ENCODE results near the gene TRPC4AP.
"Not testable (repeated sequence)": the region's sequence is repeated elsewhere in the genome, so short reads cannot be mapped to it uniquely, and the experiment has no call there.

Gene TRPC4AP

DNA sequence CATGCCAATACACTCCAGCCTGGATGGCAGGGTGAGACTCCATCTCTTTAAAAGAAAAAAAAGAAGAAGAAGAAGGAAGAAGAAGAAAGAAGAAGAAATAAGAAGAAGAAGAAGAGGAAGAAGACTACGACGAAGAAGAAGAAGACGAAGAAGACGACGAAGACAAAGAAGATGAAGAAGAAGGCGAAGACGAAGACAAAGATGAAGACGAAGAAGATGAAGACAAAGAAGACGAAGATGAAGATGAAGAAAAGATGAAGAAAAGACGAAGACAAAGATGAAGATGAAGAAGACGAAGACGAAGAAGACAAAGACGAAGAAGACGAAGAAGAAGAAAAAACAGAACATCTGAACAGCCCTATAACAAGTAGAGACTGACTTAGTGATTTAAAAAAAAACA is 33.0 kb downstream of the TRPC4AP start:
- Histone ChIP-seq H3K4me1 (ENCODE audit: control insufficient read depth, insufficient read depth, low read length, poor library complexity, severe bottlenecking) (peaks cover 7% of the 10 kb centered on the region), H3K4me3 (ENCODE audit: insufficient read depth, low read depth, low read length, poor library complexity, severe bottlenecking) (no peak overlapping the region), H3K9me3 (ENCODE audit: control insufficient read depth, low read length) (no peaks in the 10 kb centered on the region), H3K27ac (ENCODE audit: insufficient read depth, low read length, poor library complexity, severe bottlenecking) (no peak overlapping the region), H3K36me3 (ENCODE audit: control insufficient read depth, insufficient read depth, low read length) (no peaks in the 10 kb centered on the region), H3K27me3 (replicated peaks; ENCODE audit: control insufficient read depth, insufficient read depth, low read length, poor library complexity, severe bottlenecking) (no peaks in the 10 kb centered on the region)
- DNase-seq: no peak

- no peaks in the 10 kb centered on the region for H3K36me3 ChIP-seq (ENCODE audit: control insufficient read depth, insufficient read depth, low read length)
- H3K4me3 ChIP-seq (ENCODE audit: insufficient read depth, low read depth, low read length, poor library complexity, severe bottlenecking): no peak overlapping the region
- H3K27ac ChIP-seq (ENCODE audit: insufficient read depth, low read length, poor library complexity, severe bottlenecking): no peak overlapping the region
- H3K27me3 ChIP-seq (replicated peaks; ENCODE audit: control insufficient read depth, insufficient read depth, low read length, poor library complexity, severe bottlenecking): no peaks in the 10 kb centered on the region
- H3K4me1 ChIP-seq (ENCODE audit: control insufficient read depth, insufficient read depth, low read length, poor library complexity, severe bottlenecking): peaks cover 7% of the 10 kb centered on the region
- no peak for DNase-seq
- H3K9me3 ChIP-seq (ENCODE audit: control insufficient read depth, low read length): no peaks in the 10 kb centered on the region
Measured at GRCh38 chr20:35059110-35059509, 33.5 kb downstream of the TRPC4AP start.

DNA sequence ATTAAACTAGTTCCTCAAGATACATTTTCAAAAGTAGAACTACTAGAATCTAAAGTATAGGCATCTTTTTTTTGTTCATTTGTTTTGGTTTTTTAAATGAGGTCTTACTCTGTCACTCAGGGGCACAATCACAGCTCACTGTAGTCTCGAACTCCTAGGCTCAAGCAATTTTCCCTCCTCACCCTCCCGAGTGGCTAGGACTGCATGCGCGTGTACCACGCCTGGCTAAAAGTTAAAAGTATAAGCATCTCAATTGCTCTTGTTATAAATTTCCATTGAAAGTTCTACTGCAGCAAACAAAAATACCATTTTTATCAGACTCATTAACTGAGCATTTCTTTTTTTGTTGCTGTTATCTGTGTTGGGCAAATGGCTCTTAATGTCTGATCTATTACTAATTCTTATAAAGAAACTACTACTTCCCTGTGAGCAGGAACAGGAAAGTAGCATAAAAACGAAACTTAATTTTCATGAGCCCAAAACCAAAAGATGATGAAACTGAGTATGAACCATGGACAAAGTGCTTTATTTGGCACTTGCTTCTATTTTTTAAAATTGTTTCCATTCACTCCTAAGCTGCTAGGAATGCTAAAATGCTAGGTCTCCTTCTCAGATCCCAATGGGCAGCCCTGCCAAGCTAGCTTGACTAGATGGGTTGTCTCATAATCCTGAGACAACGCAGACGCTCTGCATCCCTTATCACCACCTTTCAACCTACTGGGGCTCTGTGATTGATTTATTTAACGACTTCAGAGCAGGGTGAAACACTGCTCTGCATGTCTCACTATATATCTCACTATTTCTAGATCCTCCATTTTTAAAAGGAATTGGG is 36.9 kb downstream of the TRPC4AP start:
- DNase-seq: no peak
- Histone ChIP-seq H3K4me1 (ENCODE audit: control insufficient read depth, insufficient read depth, low read length, poor library complexity, severe bottlenecking) (no peaks in the 10 kb centered on the region), H3K9me3 (ENCODE audit: control insufficient read depth, low read length) (no peaks in the 10 kb centered on the region), H3K4me3 (ENCODE audit: insufficient read depth, low read depth, low read length, poor library complexity, severe bottlenecking) (no peak overlapping the region), H3K36me3 (ENCODE audit: control insufficient read depth, insufficient read depth, low read length) (peaks cover 5% of the 10 kb centered on the region), H3K27ac (ENCODE audit: insufficient read depth, low read length, poor library complexity, severe bottlenecking) (no peak overlapping the region), H3K27me3 (replicated peaks; ENCODE audit: control insufficient read depth, insufficient read depth, low read length, poor library complexity, severe bottlenecking) (no peaks in the 10 kb centered on the region)

DNA sequence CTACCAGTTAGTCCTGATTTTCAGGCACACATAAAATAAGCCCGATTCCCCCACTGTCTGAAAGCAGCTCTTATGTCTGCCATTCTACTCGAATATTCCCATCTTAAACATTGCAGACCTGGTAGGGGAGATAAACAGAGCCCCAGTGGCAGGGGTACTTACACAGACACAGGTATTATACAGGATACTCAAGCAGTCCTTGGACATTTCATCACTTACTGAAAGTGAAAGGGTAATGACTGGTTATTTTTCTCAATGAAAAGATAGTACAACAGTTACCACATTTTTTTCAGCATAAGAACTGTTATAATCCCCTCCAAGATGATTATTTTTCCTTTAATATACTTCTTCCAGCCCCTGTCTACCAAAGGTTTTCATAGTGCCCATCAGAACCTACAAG is 37.8 kb downstream of the TRPC4AP start:
- H3K4me3 ChIP-seq (ENCODE audit: insufficient read depth, low read depth, low read length, poor library complexity, severe bottlenecking): no peak overlapping the region
- DNase-seq: no peak
- H3K27me3 ChIP-seq (replicated peaks; ENCODE audit: control insufficient read depth, insufficient read depth, low read length, poor library complexity, severe bottlenecking): no peaks in the 10 kb centered on the region
- no peaks in the 10 kb centered on the region for H3K4me1 ChIP-seq (ENCODE audit: control insufficient read depth, insufficient read depth, low read length, poor library complexity, severe bottlenecking)
- H3K9me3 ChIP-seq (ENCODE audit: control insufficient read depth, low read length): no peaks in the 10 kb centered on the region
- no peak overlapping the region for H3K27ac ChIP-seq (ENCODE audit: insufficient read depth, low read length, poor library complexity, severe bottlenecking)
- H3K36me3 ChIP-seq (ENCODE audit: control insufficient read depth, insufficient read depth, low read length): peaks cover 8% of the 10 kb centered on the region

GRCh38 chr20:35052616-35053015 is 40.0 kb downstream of the TRPC4AP start:
- not testable (repeated sequence) for H3K9me3 ChIP-seq (ENCODE audit: control insufficient read depth, low read length); DNase-seq; H3K27ac ChIP-seq (ENCODE audit: insufficient read depth, low read length, poor library complexity, severe bottlenecking); H3K27me3 ChIP-seq (replicated peaks; ENCODE audit: control insufficient read depth, insufficient read depth, low read length, poor library complexity, severe bottlenecking); H3K4me3 ChIP-seq (ENCODE audit: insufficient read depth, low read depth, low read length, poor library complexity, severe bottlenecking); H3K4me1 ChIP-seq (ENCODE audit: control insufficient read depth, insufficient read depth, low read length, poor library complexity, severe bottlenecking)
- peaks cover 28% of the 10 kb centered on the region for H3K36me3 ChIP-seq (ENCODE audit: control insufficient read depth, insufficient read depth, low read length)

GRCh38 chr20:35049776-35050352 is 42.7 kb downstream of the TRPC4AP start:
- H3K27me3 ChIP-seq (replicated peaks; ENCODE audit: control insufficient read depth, insufficient read depth, low read length, poor library complexity, severe bottlenecking): no peaks in the 10 kb centered on the region
- no peak overlapping the region for H3K4me3 ChIP-seq (ENCODE audit: insufficient read depth, low read depth, low read length, poor library complexity, severe bottlenecking)
- H3K4me1 ChIP-seq (ENCODE audit: control insufficient read depth, insufficient read depth, low read length, poor library complexity, severe bottlenecking): no peaks in the 10 kb centered on the region
- no peaks in the 10 kb centered on the region for H3K9me3 ChIP-seq (ENCODE audit: control insufficient read depth, low read length)
- peaks cover 35% of the 10 kb centered on the region for H3K36me3 ChIP-seq (ENCODE audit: control insufficient read depth, insufficient read depth, low read length)
- H3K27ac ChIP-seq (ENCODE audit: insufficient read depth, low read length, poor library complexity, severe bottlenecking): no peak overlapping the region
- no peak for DNase-seq

- peaks cover 45% of the 10 kb centered on the region for H3K36me3 ChIP-seq (ENCODE audit: control insufficient read depth, insufficient read depth, low read length)
- no peaks in the 10 kb centered on the region for H3K9me3 ChIP-seq (ENCODE audit: control insufficient read depth, low read length)
- H3K27me3 ChIP-seq (replicated peaks; ENCODE audit: control insufficient read depth, insufficient read depth, low read length, poor library complexity, severe bottlenecking): no peaks in the 10 kb centered on the region
- no peak for DNase-seq
- H3K4me1 ChIP-seq (ENCODE audit: control insufficient read depth, insufficient read depth, low read length, poor library complexity, severe bottlenecking): no peaks in the 10 kb centered on the region
- H3K27ac ChIP-seq (ENCODE audit: insufficient read depth, low read length, poor library complexity, severe bottlenecking): no peak overlapping the region
- H3K4me3 ChIP-seq (ENCODE audit: insufficient read depth, low read depth, low read length, poor library complexity, severe bottlenecking): no peak overlapping the region
Measured at GRCh38 chr20:35048739-35049138, 43.9 kb downstream of the TRPC4AP start.

DNA sequence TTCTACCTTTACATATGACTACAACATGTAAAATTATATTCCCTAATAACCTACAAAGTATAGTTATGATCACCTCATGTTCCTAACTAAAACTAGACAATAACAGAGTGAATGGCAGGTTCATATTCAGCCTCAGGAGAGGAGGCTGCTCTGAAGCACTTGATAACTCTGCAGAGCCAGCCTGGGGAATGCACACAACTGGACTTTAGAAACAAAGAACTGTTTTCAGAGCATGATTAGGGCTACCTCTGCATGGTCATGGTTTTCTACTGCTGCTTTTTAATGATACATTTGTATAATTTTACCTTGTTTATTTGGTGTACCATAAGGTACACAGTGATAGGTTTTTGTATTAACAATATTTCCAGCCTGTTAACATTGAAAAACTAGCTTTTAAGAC is 50.3 kb downstream of the TRPC4AP start:
- H3K27me3 ChIP-seq (replicated peaks; ENCODE audit: control insufficient read depth, insufficient read depth, low read length, poor library complexity, severe bottlenecking): no peaks in the 10 kb centered on the region
- H3K9me3 ChIP-seq (ENCODE audit: control insufficient read depth, low read length): no peaks in the 10 kb centered on the region
- DNase-seq: no peak
- no peak overlapping the region for H3K27ac ChIP-seq (ENCODE audit: insufficient read depth, low read length, poor library complexity, severe bottlenecking)
- H3K4me1 ChIP-seq (ENCODE audit: control insufficient read depth, insufficient read depth, low read length, poor library complexity, severe bottlenecking): no peaks in the 10 kb centered on the region
- H3K4me3 ChIP-seq (ENCODE audit: insufficient read depth, low read depth, low read length, poor library complexity, severe bottlenecking): no peak overlapping the region
- peaks cover 37% of the 10 kb centered on the region for H3K36me3 ChIP-seq (ENCODE audit: control insufficient read depth, insufficient read depth, low read length)

GRCh38 chr20:35040646-35041045 is 52.0 kb downstream of the TRPC4AP start:
- H3K9me3 ChIP-seq (ENCODE audit: control insufficient read depth, low read length): no peaks in the 10 kb centered on the region
- no peak overlapping the region for H3K27ac ChIP-seq (ENCODE audit: insufficient read depth, low read length, poor library complexity, severe bottlenecking)
- H3K36me3 ChIP-seq (ENCODE audit: control insufficient read depth, insufficient read depth, low read length): peaks cover 32% of the 10 kb centered on the region
- no peak overlapping the region for H3K4me3 ChIP-seq (ENCODE audit: insufficient read depth, low read depth, low read length, poor library complexity, severe bottlenecking)
- DNase-seq: no peak
- no peaks in the 10 kb centered on the region for H3K4me1 ChIP-seq (ENCODE audit: control insufficient read depth, insufficient read depth, low read length, poor library complexity, severe bottlenecking)
- H3K27me3 ChIP-seq (replicated peaks; ENCODE audit: control insufficient read depth, insufficient read depth, low read length, poor library complexity, severe bottlenecking): no peaks in the 10 kb centered on the region

GRCh38 chr20:35039846-35040489 is 52.6 kb downstream of the TRPC4AP start:
- H3K36me3 ChIP-seq (ENCODE audit: control insufficient read depth, insufficient read depth, low read length): peaks cover 38% of the 10 kb centered on the region
- no peak overlapping the region for H3K27ac ChIP-seq (ENCODE audit: insufficient read depth, low read length, poor library complexity, severe bottlenecking)
- no peak overlapping the region for H3K4me3 ChIP-seq (ENCODE audit: insufficient read depth, low read depth, low read length, poor library complexity, severe bottlenecking)
- H3K4me1 ChIP-seq (ENCODE audit: control insufficient read depth, insufficient read depth, low read length, poor library complexity, severe bottlenecking): no peaks in the 10 kb centered on the region
- no peak for DNase-seq
- H3K9me3 ChIP-seq (ENCODE audit: control insufficient read depth, low read length): no peaks in the 10 kb centered on the region
- H3K27me3 ChIP-seq (replicated peaks; ENCODE audit: control insufficient read depth, insufficient read depth, low read length, poor library complexity, severe bottlenecking): no peaks in the 10 kb centered on the region
